Mesenchymal stem cell (in vitro differentiated cells and primary cell): ENCODE results near the gene GABBR2.
A peak's percentile ranks its signal among the peaks of the same experiment; 100 is the strongest.

Experiments
- DNase-seq: peaks from one replicate; pipeline ENCODE4 v3.0.0-alpha.2; 2013
- H2AFZ ChIP-seq: one replicate; pipeline ENCODE4 v1.6.1; 2013; ENCODE audit warnings: low read depth, mild to moderate bottlenecking, control low read depth, inconsistent platforms, low read length, moderate library complexity
- H2AK5ac ChIP-seq: 2 replicates; pipeline ENCODE4 v1.6.1; 2013; ENCODE audit warnings: low read length, moderate library complexity, mild to moderate bottlenecking, inconsistent platforms; ENCODE audit not compliant: severe bottlenecking
- H2BK120ac ChIP-seq: one replicate; pipeline ENCODE4 v1.6.1; 2013; ENCODE audit warnings: low read depth, mild to moderate bottlenecking, inconsistent platforms, low read length, moderate library complexity
- H2BK12ac ChIP-seq, 2 experiments: one replicate each; pipeline ENCODE4 v1.6.1; 2013; ENCODE audit warnings: inconsistent platforms in 2 of 2, low read length in 2 of 2, mild to moderate bottlenecking in 2 of 2, moderate library complexity in 2 of 2, control low read depth in 1 of 2
- H2BK15ac ChIP-seq: one replicate; pipeline ENCODE4 v1.6.1; 2013; ENCODE audit warnings: mild to moderate bottlenecking, low read depth, inconsistent platforms; ENCODE audit not compliant: poor library complexity, severe bottlenecking
- H2BK5ac ChIP-seq: 2 replicates; pipeline ENCODE4 v1.6.1; 2013; ENCODE audit warnings: low read depth, mild to moderate bottlenecking, low read length, control low read depth, inconsistent platforms; ENCODE audit not compliant: poor library complexity, severe bottlenecking
- H3K14ac ChIP-seq, 2 experiments: one replicate each; pipeline ENCODE4 v1.6.1; 2013; ENCODE audit warnings: inconsistent platforms in 2 of 2, low read length in 2 of 2, control low read depth in 1 of 2, mild to moderate bottlenecking in 1 of 2, moderate library complexity in 1 of 2
- H3K18ac ChIP-seq, 2 experiments: one replicate each; pipeline ENCODE4 v1.6.1; 2013; ENCODE audit warnings: inconsistent platforms in 2 of 2, low read length in 2 of 2, control low read depth in 1 of 2, low read depth in 1 of 2, mild to moderate bottlenecking in 1 of 2
- H3K23ac ChIP-seq, 2 experiments: one replicate each; pipeline ENCODE4 v1.6.1; 2013; ENCODE audit warnings: inconsistent platforms in 2 of 2, low read length in 2 of 2, mild to moderate bottlenecking in 2 of 2, moderate library complexity in 2 of 2, control low read depth in 1 of 2
- H3K27ac ChIP-seq: 2 replicates; pipeline ENCODE4 v1.5.1; 2013; ENCODE audit warnings: mild to moderate bottlenecking, moderate library complexity, low read length, control low read depth, inconsistent platforms; ENCODE audit not compliant: poor library complexity, severe bottlenecking
- H3K27me3 ChIP-seq, 2 experiments: 2 replicates each; pipeline versions ENCODE4 v1.6.1 to v1.7.0; 2013; ENCODE audit warnings: low read length in 2 of 2, mild to moderate bottlenecking in 2 of 2, moderate library complexity in 2 of 2, control low read depth in 1 of 2, inconsistent platforms in 1 of 2; ENCODE audit not compliant: control insufficient read depth in 1 of 2, insufficient read depth in 1 of 2
- H3K36me3 ChIP-seq, 2 experiments: 2 replicates each; pipeline versions ENCODE4 v1.6.1 to v1.7.0; 2013; ENCODE audit warnings: low read length in 2 of 2, control low read depth in 1 of 2, inconsistent platforms in 1 of 2, low read depth in 1 of 2, mild to moderate bottlenecking in 1 of 2; ENCODE audit not compliant: insufficient read depth in 2 of 2, control insufficient read depth in 1 of 2
- H3K4ac ChIP-seq, 2 experiments: one replicate each; pipeline ENCODE4 v1.6.1; 2013; ENCODE audit warnings: inconsistent platforms in 2 of 2, low read length in 2 of 2, mild to moderate bottlenecking in 2 of 2, moderate library complexity in 2 of 2, control low read depth in 1 of 2, low read depth in 1 of 2
- H3K4me1 ChIP-seq: 2 replicates; pipeline ENCODE4 v1.6.1; 2013; ENCODE audit warnings: low read depth, low read length, control low read depth; ENCODE audit not compliant: control insufficient read depth, insufficient read depth
- H3K4me2 ChIP-seq: 2 replicates; pipeline ENCODE4 v1.6.1; 2013; ENCODE audit warnings: low read length, mild to moderate bottlenecking, inconsistent platforms; ENCODE audit not compliant: poor library complexity, severe bottlenecking
- H3K4me3 ChIP-seq, 2 experiments: 2 replicates each; pipeline versions ENCODE4 v1.5.1 to v1.7.0; 2013; ENCODE audit warnings: low read length in 2 of 2, mild to moderate bottlenecking in 2 of 2, control low read depth in 1 of 2, low read depth in 1 of 2; ENCODE audit not compliant: insufficient read depth in 1 of 2
- H3K79me1 ChIP-seq: replicated peaks from 2 replicates; pipeline ENCODE4 v1.6.1; 2013; ENCODE audit warnings: mild to moderate bottlenecking, control low read depth, low read length, inconsistent platforms; ENCODE audit not compliant: poor library complexity, severe bottlenecking
- H3K9ac ChIP-seq: 2 replicates; pipeline ENCODE4 v1.7.0; 2013; ENCODE audit warnings: mild to moderate bottlenecking, low read length, moderate library complexity
- H3K9me3 ChIP-seq: 2 replicates; pipeline ENCODE4 v1.7.0; 2013; ENCODE audit warnings: mild to moderate bottlenecking, low read length; ENCODE audit not compliant: control insufficient read depth
- H4K8ac ChIP-seq: one replicate; pipeline ENCODE4 v1.6.1; 2013; ENCODE audit warnings: inconsistent platforms, mild to moderate bottlenecking, low read length, moderate library complexity
- H4K91ac ChIP-seq: one replicate; pipeline ENCODE4 v1.6.1; 2013; ENCODE audit warnings: mild to moderate bottlenecking, low read length, inconsistent platforms
- WGBS: methylation state at CpG from one replicate; pipeline ENCODE4 v1.1.7; 2013; ENCODE audit warnings: mixed read lengths; 5-methylcytosine and 5-hydroxymethylcytosine counted together

The GABBR2 gene

GRCh38 chr9:98750364-98751060 lies 41.8 kb upstream of the GABBR2 start:
- no peak overlapping the region for H2BK120ac ChIP-seq
- H4K91ac ChIP-seq, result no peak overlapping the region
- H3K27ac ChIP-seq, result no peak overlapping the region
- H3K4me3 ChIP-seq, result no peak overlapping the region
- peaks cover 5% of the 10 kb centered on the region for H3K9me3 ChIP-seq
- H2BK5ac ChIP-seq, result no peak overlapping the region
- no peak overlapping the region for H3K4ac ChIP-seq
- no peak overlapping the region for H2AFZ ChIP-seq
- H3K27me3 ChIP-seq, result no peaks in the 10 kb centered on the region
- WGBS, result 91% methylated on average over 4 of the region's 5 CpGs
- H3K18ac ChIP-seq, result no peak overlapping the region
- H3K36me3 ChIP-seq, result peaks cover 44 to 89% of the 10 kb centered on the region in 2 experiments
- H3K23ac ChIP-seq, result no peak overlapping the region
- H3K79me1 ChIP-seq, result peaks cover 4% of the 10 kb centered on the region
- H3K14ac ChIP-seq, result no peak overlapping the region
- no peak overlapping the region for H4K8ac ChIP-seq
- no peak overlapping the region for H2AK5ac ChIP-seq
- H3K4me2 ChIP-seq, result no peak overlapping the region
- no peak for DNase-seq
- H3K4me1 ChIP-seq, result peaks cover 1% of the 10 kb centered on the region
- no peak overlapping the region for H3K9ac ChIP-seq
- no peak overlapping the region for H2BK15ac ChIP-seq
- no peak overlapping the region for H2BK12ac ChIP-seq

GRCh38 chr9:98747476-98747875 lies 38.7 kb upstream of the GABBR2 start:
- no peak overlapping the region for H3K4me2 ChIP-seq
- H3K27me3 ChIP-seq, result no peaks in the 10 kb centered on the region
- H3K14ac ChIP-seq, result peak overlapping the region in 1 of 2 experiments; percentile 28
- no peak overlapping the region for H4K91ac ChIP-seq
- H3K4me1 ChIP-seq, result peaks cover 1% of the 10 kb centered on the region
- peaks cover 4% of the 10 kb centered on the region for H3K79me1 ChIP-seq
- no peak overlapping the region for H3K27ac ChIP-seq
- no peak overlapping the region for H2BK15ac ChIP-seq
- no peak overlapping the region for H3K9ac ChIP-seq
- no peak overlapping the region for H2AK5ac ChIP-seq
- DNase-seq, result no peak
- no peak overlapping the region for H2AFZ ChIP-seq
- WGBS, result 97% methylated on average over 5 of the region's 5 CpGs
- no peak overlapping the region for H2BK5ac ChIP-seq
- H3K23ac ChIP-seq, result peak overlapping the region in 1 of 2 experiments; percentile 37
- no peak overlapping the region for H3K4me3 ChIP-seq
- H3K36me3 ChIP-seq, result peaks cover 47 to 79% of the 10 kb centered on the region in 2 experiments
- no peak overlapping the region for H4K8ac ChIP-seq
- H3K9me3 ChIP-seq, result peaks cover 5% of the 10 kb centered on the region
- H2BK120ac ChIP-seq, result no peak overlapping the region
- H3K4ac ChIP-seq, result no peak overlapping the region
- H3K18ac ChIP-seq, result no peak overlapping the region
- H2BK12ac ChIP-seq, result no peak overlapping the region

GRCh38 chr9:98745470-98745869 lies 36.7 kb upstream of the GABBR2 start:
- H2AFZ ChIP-seq, result no peak overlapping the region
- H2AK5ac ChIP-seq, result no peak overlapping the region
- over 99% methylated on average over 6 of the region's 7 CpGs for WGBS
- no peaks in the 10 kb centered on the region for H3K27me3 ChIP-seq
- H2BK5ac ChIP-seq, result no peak overlapping the region
- H2BK120ac ChIP-seq, result no peak overlapping the region
- no peak overlapping the region for H2BK12ac ChIP-seq
- H2BK15ac ChIP-seq, result no peak overlapping the region
- peaks cover 4% of the 10 kb centered on the region for H3K79me1 ChIP-seq
- H3K27ac ChIP-seq, result no peak overlapping the region
- no peak overlapping the region for H3K4me2 ChIP-seq
- peaks cover 4% of the 10 kb centered on the region for H3K4me1 ChIP-seq
- no peak for DNase-seq
- H3K14ac ChIP-seq, result no peak overlapping the region
- no peak overlapping the region for H4K8ac ChIP-seq
- H3K4me3 ChIP-seq, result no peak overlapping the region
- H4K91ac ChIP-seq, result no peak overlapping the region
- H3K4ac ChIP-seq, result no peak overlapping the region
- no peak overlapping the region for H3K23ac ChIP-seq
- no peak overlapping the region for H3K18ac ChIP-seq
- H3K9ac ChIP-seq, result no peak overlapping the region
- H3K36me3 ChIP-seq, result peaks cover 46 to 60% of the 10 kb centered on the region in 2 experiments
- H3K9me3 ChIP-seq, result peaks cover 5% of the 10 kb centered on the region

- H2BK120ac ChIP-seq, result no peak overlapping the region
- no peak overlapping the region for H3K27ac ChIP-seq
- H3K9me3 ChIP-seq, result peaks cover 5% of the 10 kb centered on the region
- DNase-seq, result no peak
- no peaks in the 10 kb centered on the region for H3K27me3 ChIP-seq
- 96% methylated on average over 11 of the region's 14 CpGs for WGBS
- no peak overlapping the region for H3K18ac ChIP-seq
- no peak overlapping the region for H2BK5ac ChIP-seq
- H2AFZ ChIP-seq, result no peak overlapping the region
- no peak overlapping the region for H3K14ac ChIP-seq
- no peak overlapping the region for H2BK12ac ChIP-seq
- H3K36me3 ChIP-seq, result peaks cover 45 to 48% of the 10 kb centered on the region in 2 experiments
- no peak overlapping the region for H3K4ac ChIP-seq
- no peak overlapping the region for H2BK15ac ChIP-seq
- no peak overlapping the region for H2AK5ac ChIP-seq
- H3K4me3 ChIP-seq, result no peak overlapping the region
- no peak overlapping the region for H3K9ac ChIP-seq
- H3K4me1 ChIP-seq, result peaks cover 4% of the 10 kb centered on the region
- H3K23ac ChIP-seq, result no peak overlapping the region
- H3K4me2 ChIP-seq, result no peak overlapping the region
- no peak overlapping the region for H4K8ac ChIP-seq
- no peak overlapping the region for H4K91ac ChIP-seq
- H3K79me1 ChIP-seq, result peaks cover 4% of the 10 kb centered on the region
These were observed 35.3 kb upstream of the GABBR2 start for GRCh38 chr9:98743818-98744611.
